Prostate gland (tissue), 2 donors: Measurements from ENCODE around the gene GADD45A.

Experiments
- CTCF ChIP-seq, 4 experiments: fragments of 200-600 bp in 2 of 4; fragments of 450-650 bp in 2 of 4; sonication (generic) in 2 of 4; IDR thresholded peaks; 1 replicate in 3 of 4; 2 replicates in 1 of 4; pipeline ENCODE4 v1.5.1; 2016 to 2019; ENCODE audit warnings: antibody characterized with exemption in 4 of 4, mild to moderate bottlenecking in 2 of 4, moderate library complexity in 2 of 4
- POLR2AphosphoS5 ChIP-seq: sonication (generic); formaldehyde crosslinking; IDR thresholded peaks from one replicate; pipeline ENCODE4 v1.6.1; 2017; ENCODE audit warnings: antibody characterized with exemption

DNA sequence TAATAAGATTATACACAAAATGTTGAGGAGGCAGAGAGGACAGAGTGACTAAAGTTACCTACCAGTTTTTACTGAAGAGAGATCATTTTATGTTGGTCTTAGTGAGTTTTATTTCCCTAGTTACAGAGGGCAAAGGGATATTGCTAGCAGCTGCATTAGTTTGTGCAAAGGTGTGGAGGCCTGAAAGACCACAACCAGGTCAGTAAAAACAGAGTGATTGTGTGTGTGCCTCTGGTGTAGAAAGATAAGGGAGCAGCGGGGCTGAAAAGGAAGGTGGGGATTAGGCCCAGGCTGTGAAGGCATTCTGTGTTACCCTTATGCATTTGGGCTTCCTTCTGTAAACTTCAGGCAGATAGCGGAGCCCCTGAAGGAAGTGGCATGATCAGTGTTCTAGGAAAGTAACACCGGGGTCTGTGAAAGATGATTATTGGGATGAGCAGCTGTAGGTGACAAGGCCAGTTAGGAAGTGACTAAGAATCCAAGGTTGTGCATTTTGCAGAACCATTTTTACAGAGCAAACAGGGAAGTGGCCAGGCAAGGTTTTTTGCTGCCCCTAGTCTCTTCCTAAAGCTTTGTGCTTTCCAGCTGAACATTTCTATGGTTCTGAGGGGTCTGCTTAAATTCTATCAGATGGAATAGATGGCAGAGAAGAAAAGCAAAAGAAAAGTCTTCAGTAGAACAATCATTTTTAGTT is 3.7 kb downstream of the GADD45A start:
- TF ChIP-seq CTCF (IDR thresholded peaks at IDR 0.05) (no peak), POLR2AphosphoS5 (no peak)
